Mucosa of stomach (tissue), 1 donor: Measurements from ENCODE around the gene CRACDL.

Experiments
- H3K27me3 ChIP-seq: one replicate; pipeline ENCODE4 v1.7.0; 2013; ENCODE audit warnings: mild to moderate bottlenecking, low read length; ENCODE audit not compliant: control insufficient read depth, insufficient read depth
- H3K36me3 ChIP-seq: one replicate; pipeline ENCODE4 v1.7.0; 2013; ENCODE audit warnings: low read length; ENCODE audit not compliant: control insufficient read depth, insufficient read depth
- H3K4me1 ChIP-seq: one replicate; pipeline ENCODE4 v1.7.0; 2013; ENCODE audit warnings: mild to moderate bottlenecking, low read length; ENCODE audit not compliant: control insufficient read depth, insufficient read depth
- H3K4me3 ChIP-seq: one replicate; pipeline ENCODE4 v1.7.0; 2013; ENCODE audit warnings: low read length
- H3K9ac ChIP-seq: one replicate; pipeline ENCODE4 v1.7.0; 2013; ENCODE audit warnings: mild to moderate bottlenecking, low read length, moderate library complexity
- H3K9me3 ChIP-seq: one replicate; pipeline ENCODE4 v1.7.0; 2013; ENCODE audit warnings: mild to moderate bottlenecking, low read length, moderate library complexity; ENCODE audit not compliant: control insufficient read depth
- donor health status: Pancreatic carcinoma.

CRACDL gene

GRCh38 chr2:98748292-98749065, 187.5 kb downstream of the CRACDL start:
- Histone ChIP-seq H3K36me3 (no peaks in the 10 kb centered on the region), H3K4me3 (no peak overlapping the region), H3K4me1 (no peaks in the 10 kb centered on the region), H3K27me3 (no peaks in the 10 kb centered on the region), H3K9me3 (no peaks in the 10 kb centered on the region), H3K9ac (no peak overlapping the region)

DNA sequence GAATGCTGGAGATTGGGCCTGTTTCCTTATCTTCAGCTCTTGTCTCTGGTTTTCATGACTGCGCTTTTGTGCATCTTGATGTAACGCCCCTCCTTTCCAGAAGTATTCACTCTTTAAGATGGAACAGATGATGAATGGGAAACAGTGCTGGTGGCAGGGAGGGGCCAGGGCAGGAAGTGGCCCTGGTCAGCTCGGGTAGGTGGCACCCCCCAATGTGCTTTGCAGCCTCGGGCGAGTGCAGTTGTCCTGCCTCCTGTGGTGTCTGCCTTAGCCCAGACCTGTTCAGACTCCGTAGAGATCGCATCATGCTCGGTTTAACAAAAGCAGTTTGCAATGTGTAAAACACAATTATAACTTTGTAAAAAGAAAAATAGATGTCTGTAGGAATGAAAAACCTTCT, 188.1 kb downstream of the CRACDL start:
- Histone ChIP-seq H3K9ac (no peak overlapping the region), H3K27me3 (no peaks in the 10 kb centered on the region), H3K4me1 (no peaks in the 10 kb centered on the region), H3K9me3 (no peaks in the 10 kb centered on the region), H3K36me3 (no peaks in the 10 kb centered on the region), H3K4me3 (no peak overlapping the region)

- Histone ChIP-seq H3K36me3 (no peaks in the 10 kb centered on the region), H3K4me3 (no peak overlapping the region), H3K4me1 (no peaks in the 10 kb centered on the region), H3K9ac (no peak overlapping the region), H3K9me3 (no peaks in the 10 kb centered on the region), H3K27me3 (no peaks in the 10 kb centered on the region)
Observed at GRCh38 chr2:98746426-98746825, 189.6 kb downstream of the CRACDL start.

- Histone ChIP-seq H3K27me3 (no peaks in the 10 kb centered on the region), H3K9me3 (no peaks in the 10 kb centered on the region), H3K4me3 (no peak overlapping the region), H3K36me3 (no peaks in the 10 kb centered on the region), H3K4me1 (no peaks in the 10 kb centered on the region), H3K9ac (no peak overlapping the region)
Observed at GRCh38 chr2:98744595-98744994, 191.4 kb downstream of the CRACDL start.
